ENCODE measurements around the gene PLCH1.

DNA sequence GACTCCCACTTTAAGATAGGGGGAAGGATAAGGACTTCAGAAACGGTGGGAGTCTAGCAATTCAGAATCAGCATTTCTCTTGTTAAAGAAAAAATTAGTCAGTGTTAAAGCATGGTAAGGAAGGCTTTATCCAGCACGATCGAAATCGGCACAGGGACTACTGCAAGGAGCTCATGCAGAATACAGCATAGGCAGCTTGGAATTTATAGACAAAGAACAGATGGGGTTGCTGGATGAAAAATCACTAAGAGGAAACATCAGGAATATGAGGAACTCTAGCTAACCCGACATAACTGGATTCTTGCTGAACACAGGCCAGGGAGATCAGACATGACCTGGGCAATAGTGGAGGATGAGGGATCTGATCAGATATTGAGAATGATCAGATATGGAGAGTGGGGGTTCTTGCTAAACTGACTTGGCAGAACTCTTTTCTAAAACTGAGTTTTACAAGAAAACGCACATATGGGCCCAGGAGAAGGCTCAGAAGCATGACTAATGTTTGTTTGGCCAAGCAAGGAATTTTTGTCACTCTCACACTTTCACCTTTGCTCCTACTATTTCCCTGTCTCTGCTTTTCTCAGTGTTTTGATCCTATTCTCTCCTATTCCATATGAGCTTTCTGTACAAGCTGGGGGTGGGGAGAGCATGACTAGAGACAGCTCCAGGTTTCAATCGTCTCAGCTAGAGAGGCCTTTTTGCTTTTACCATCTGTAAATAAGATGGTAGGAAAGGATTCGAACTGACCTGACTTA is 3.9 kb upstream of the PLCH1 start:
- TF ChIP-seq POU2F2 (IDR thresholded peaks at IDR 0.05; ENCODE audit: low read depth, low read length) (no peak), POLR2A (IDR thresholded peaks at IDR 0.05; ENCODE audit: low read depth, low read length) (no peak), POLR2AphosphoS5 (IDR thresholded peaks at IDR 0.05; ENCODE audit: low read depth, low read length) (no peak), SPI1 (IDR thresholded peaks at IDR 0.05; ENCODE audit: low read depth, low read length) (no peak)

Measured in GM12891 (cell line).